CD4-positive, alpha-beta T cell treated with Interleukin-15 for 1 hour (primary cell): ENCODE data around the gene WDR33.

Experiments
- DNase-seq: peaks from one replicate; pipeline ENCODE4 v3.0.0-alpha.2; 2020

Gene WDR33

GRCh38 chr2:127762441-127762840 lies 48.5 kb downstream of the WDR33 start:
- no peak for DNase-seq

GRCh38 chr2:127759931-127760330 lies 51.0 kb downstream of the WDR33 start:
- DNase-seq: no peak

GRCh38 chr2:127754186-127754585 lies 56.8 kb downstream of the WDR33 start:
- DNase-seq: no peak

- DNase-seq: no peak
Measured at GRCh38 chr2:127753374-127753773, 57.6 kb downstream of the WDR33 start.

GRCh38 chr2:127749537-127749936 lies 61.4 kb downstream of the WDR33 start:
- DNase-seq: peak; percentile 20

GRCh38 chr2:127747621-127748020 lies 63.4 kb downstream of the WDR33 start:
- no peak for DNase-seq

- DNase-seq: no peak
Measured at GRCh38 chr2:127743477-127744026, 67.4 kb downstream of the WDR33 start.

- no peak for DNase-seq
Measured at GRCh38 chr2:127740665-127741288, 70.2 kb downstream of the WDR33 start.

- no peak for DNase-seq
Measured at GRCh38 chr2:127739800-127740199, 71.2 kb downstream of the WDR33 start.

GRCh38 chr2:127737892-127738291 lies 73.1 kb downstream of the WDR33 start:
- no peak for DNase-seq

GRCh38 chr2:127735537-127736399 lies 75.2 kb downstream of the WDR33 start:
- DNase-seq: no peak

GRCh38 chr2:127735044-127735443 lies 75.9 kb downstream of the WDR33 start:
- no peak for DNase-seq

- DNase-seq: no peak
Measured at GRCh38 chr2:127733816-127734537, 77.0 kb downstream of the WDR33 start.

- DNase-seq: no peak
Measured at GRCh38 chr2:127733113-127733815, 77.7 kb downstream of the WDR33 start.

- no peak for DNase-seq
Measured at GRCh38 chr2:127726158-127726880, 84.7 kb downstream of the WDR33 start.

- no peak for DNase-seq
Measured at GRCh38 chr2:127722807-127723206, 88.2 kb downstream of the WDR33 start.

GRCh38 chr2:127721978-127722355 lies 89.0 kb downstream of the WDR33 start:
- DNase-seq: no peak

GRCh38 chr2:127721311-127721977 lies 89.5 kb downstream of the WDR33 start:
- no peak for DNase-seq

GRCh38 chr2:127719301-127720218 lies 91.4 kb downstream of the WDR33 start:
- no peak for DNase-seq

- no peak for DNase-seq
Measured at GRCh38 chr2:127718271-127718670, 92.7 kb downstream of the WDR33 start.
